Measurements from ENCODE around the gene MRTFB.
"Not testable (repeated sequence)": the region's sequence is repeated elsewhere in the genome, so short reads cannot be mapped to it uniquely, and the experiment has no call there.

MRTFB gene

GRCh38 chr16:14102925-14103720 lies 32.0 kb downstream of the MRTFB start:
- DNase-seq (ENCODE audit: extremely low read depth in 1 of 2, low read depth in 1 of 2): no peak

DNA sequence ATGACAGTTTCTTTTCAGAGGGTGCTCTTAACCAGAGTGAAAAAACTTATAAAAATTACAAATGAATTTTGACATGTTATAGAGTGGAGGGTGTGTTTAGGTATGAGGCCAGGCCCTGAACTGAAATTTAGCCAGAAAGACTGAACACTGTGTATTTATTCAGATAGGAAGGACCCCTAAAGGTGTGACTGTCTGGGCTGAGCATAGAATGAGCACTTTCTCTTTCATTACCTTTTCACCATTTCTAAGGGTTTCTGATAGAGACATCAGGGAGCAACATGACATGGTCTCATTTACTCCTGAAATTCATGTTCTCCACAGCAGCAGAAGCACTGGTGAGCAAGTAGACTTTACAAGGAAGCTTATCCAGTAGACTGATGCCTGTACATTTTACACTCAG lies 32.9 kb downstream of the MRTFB start:
- no peak for DNase-seq (ENCODE audit: extremely low read depth in 1 of 2, low read depth in 1 of 2)

- no peak for DNase-seq (ENCODE audit: extremely low read depth in 1 of 2, low read depth in 1 of 2)
These were observed 34.7 kb downstream of the MRTFB start for GRCh38 chr16:14105760-14106375.

GRCh38 chr16:14106457-14106856 lies 35.3 kb downstream of the MRTFB start:
- no peak for DNase-seq (ENCODE audit: extremely low read depth in 1 of 2, low read depth in 1 of 2)

GRCh38 chr16:14106961-14107360 lies 35.8 kb downstream of the MRTFB start:
- no peak for DNase-seq (ENCODE audit: extremely low read depth in 1 of 2, low read depth in 1 of 2)

DNA sequence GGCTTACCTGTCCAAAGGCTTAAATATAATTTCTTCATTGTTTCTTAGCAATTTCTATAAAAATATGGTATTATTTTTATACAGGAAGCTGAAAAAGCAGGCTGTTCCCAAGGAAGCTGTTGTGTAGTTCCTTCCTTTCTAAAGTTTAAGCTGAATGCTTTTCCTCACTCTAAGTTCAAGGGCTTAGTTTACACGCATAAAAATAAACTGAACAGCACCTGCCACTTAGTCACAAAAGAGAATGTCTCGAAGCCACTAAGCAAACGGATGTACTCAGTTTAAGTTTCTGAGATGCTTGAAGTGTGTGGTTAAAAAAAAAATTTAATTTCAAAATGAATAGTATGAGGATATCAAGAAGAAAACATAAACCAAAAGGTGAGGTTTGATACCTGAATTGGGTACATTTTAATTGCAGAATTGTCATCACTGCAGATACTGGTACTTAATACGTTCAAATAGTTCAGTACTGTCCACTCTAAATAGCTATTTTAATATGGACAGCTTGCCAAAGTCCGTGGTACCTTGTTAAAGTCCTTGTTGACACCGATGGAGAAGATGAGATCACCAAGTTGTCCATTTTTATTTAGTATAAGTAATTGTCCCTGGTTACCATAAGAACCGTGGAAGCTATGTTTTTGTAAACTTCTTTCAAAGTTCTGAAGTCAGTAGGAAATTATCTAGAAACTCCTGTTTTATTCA lies 38.1 kb downstream of the MRTFB start:
- DNase-seq (ENCODE audit: extremely low read depth in 1 of 2, low read depth in 1 of 2): no peak

- no peak for DNase-seq (ENCODE audit: extremely low read depth in 1 of 2, low read depth in 1 of 2)
These were observed 38.9 kb downstream of the MRTFB start for GRCh38 chr16:14109782-14110727.

- no peak for DNase-seq (ENCODE audit: extremely low read depth in 1 of 2, low read depth in 1 of 2)
These were observed 39.7 kb downstream of the MRTFB start for GRCh38 chr16:14110728-14111251.

DNA sequence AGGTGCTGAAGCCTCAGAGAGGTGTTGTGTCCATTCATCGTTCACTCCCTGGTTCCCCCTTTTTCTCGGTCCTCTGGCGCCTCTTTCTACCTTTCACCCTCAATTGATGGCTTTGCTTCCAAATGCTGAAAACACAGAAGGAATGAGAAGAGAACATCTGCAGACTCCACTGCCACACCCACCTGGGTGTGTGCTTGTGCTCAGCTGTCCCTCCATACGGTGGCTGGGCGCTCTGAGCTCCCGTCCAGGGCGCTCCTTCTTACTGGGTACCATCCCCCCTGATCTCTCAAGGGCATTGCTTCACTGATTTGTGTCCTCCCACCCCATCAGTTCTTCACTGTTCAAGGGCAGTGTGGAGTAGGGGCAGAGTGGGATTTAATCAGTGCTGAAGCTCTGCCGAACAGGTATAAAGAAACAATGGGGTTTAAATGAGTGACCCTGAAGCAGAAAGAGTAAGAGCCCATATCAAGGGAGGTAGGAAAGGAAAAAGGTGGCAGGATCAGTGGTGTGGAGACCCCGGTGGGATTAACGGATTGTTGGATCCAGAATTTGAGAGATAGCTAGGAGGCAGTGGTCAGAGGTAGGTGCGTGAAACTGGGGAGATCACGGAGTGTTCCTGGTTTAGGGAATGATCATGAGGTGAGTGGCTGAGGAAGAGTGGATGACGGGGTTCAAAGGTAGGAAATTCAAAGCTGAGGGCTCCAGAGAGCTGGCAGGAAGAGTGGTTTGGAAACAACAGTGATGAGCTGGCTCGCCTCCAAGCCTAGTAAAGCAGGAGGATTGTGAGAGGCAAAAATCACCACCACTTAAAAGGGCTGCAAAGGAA lies 40.8 kb downstream of the MRTFB start:
- no peak for DNase-seq (ENCODE audit: extremely low read depth in 1 of 2, low read depth in 1 of 2)

- DNase-seq (ENCODE audit: extremely low read depth in 1 of 2, low read depth in 1 of 2): no peak
These were observed 41.4 kb downstream of the MRTFB start for GRCh38 chr16:14112539-14112856.

DNA sequence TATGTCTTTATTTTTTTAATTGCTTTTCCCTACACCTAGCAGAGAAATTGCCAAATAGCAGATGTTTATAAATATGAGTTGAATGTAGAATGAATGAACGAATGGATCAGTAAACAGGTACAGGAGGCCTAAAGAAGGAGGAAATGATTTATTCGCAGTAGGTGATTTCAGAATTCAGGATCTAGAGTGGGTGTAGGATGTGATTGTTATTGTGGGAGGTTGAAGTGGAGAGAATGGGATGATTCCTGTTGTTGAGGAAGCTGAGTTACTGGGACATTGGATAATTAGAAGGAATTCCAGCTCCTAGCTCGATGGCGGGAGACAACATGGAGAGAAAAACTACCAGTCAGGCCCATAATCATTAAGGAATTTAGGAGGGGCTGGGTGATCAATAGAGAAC lies 42.2 kb downstream of the MRTFB start:
- no peak for DNase-seq (ENCODE audit: extremely low read depth in 1 of 2, low read depth in 1 of 2)

DNA sequence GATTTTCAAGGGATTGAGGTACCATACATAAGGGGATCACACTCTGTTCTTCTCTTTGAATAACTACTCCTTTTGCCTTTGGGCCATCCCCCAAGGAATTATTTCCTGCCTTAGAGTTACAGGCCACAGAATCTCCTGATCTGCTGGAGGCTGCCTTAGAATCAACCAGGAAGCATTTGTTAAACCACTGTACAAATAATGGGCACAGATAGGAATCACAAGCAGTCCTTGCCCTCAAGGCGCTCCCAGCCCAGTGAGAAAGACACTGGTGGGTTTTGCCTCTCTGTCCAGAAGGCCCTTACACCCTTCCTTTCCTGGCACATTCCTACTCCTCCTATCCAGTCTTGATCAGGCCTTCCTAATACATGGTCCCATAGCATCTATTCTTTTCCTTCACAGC lies 45.9 kb downstream of the MRTFB start:
- no peak for DNase-seq (ENCODE audit: extremely low read depth in 1 of 2, low read depth in 1 of 2)

GRCh38 chr16:14119799-14120198 lies 48.7 kb downstream of the MRTFB start:
- DNase-seq (ENCODE audit: extremely low read depth in 1 of 2, low read depth in 1 of 2): no peak

GRCh38 chr16:14120335-14120734 lies 49.2 kb downstream of the MRTFB start:
- DNase-seq (ENCODE audit: extremely low read depth in 1 of 2, low read depth in 1 of 2): no peak

- DNase-seq (ENCODE audit: extremely low read depth in 1 of 2, low read depth in 1 of 2): no peak
These were observed 50.0 kb downstream of the MRTFB start for GRCh38 chr16:14121142-14121541.

GRCh38 chr16:14121872-14122271 lies 50.8 kb downstream of the MRTFB start:
- no peak for DNase-seq (ENCODE audit: extremely low read depth in 1 of 2, low read depth in 1 of 2)

GRCh38 chr16:14122430-14122829 lies 51.3 kb downstream of the MRTFB start:
- not testable (repeated sequence) for DNase-seq (ENCODE audit: extremely low read depth in 1 of 2, low read depth in 1 of 2)

DNA sequence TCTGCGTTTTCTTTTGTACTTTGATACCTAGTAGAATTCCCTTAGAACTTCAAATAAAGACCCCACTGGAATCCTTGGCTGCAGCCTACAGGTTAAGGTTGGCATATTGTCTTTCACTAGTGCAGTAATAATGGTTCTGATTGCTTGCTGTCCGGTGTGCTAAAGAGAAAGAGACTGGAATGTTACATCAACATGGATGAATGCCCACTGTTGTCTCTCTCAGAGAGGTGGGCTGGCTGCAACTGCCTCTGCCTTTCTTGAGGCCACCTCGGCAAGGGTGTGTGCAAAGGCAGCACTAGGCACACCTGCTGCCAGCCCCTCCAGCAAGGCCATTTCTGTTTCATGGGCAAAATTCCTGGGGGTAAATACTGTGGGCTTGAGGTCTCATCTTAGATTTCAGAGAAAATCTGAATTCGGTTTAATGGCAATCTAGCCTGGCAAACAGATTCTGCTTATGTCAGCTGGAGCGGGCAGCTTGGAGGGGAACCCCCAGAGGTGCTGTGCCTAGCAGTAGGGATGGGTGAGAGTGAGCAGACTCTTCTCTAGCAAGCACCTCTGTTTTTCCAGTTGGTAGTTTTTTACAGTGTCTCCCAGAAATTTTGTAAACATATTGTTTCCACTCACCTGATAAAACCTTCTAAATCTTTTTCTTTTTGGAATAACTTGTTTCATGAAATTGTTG lies 54.0 kb downstream of the MRTFB start:
- no peak for DNase-seq (ENCODE audit: extremely low read depth in 1 of 2, low read depth in 1 of 2)

DNA sequence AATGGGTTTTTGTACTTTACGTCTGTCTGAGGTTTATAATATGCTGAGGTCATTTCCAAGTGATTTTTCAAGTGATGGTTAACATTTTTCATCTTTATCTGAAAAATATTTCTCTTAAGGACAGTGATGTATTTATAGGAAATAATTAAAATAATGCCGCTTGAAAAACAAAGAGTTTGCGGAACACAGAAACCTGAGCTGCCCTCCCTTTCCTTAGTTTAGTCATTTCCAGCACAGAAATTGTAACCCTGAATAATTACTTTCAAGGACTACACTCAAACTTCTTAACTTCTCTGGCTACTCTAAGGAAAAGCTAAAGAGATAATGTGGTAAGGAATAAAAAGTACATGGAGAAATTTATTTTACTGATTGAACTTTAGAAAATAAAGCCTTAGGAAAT lies 54.6 kb downstream of the MRTFB start:
- no peak for DNase-seq (ENCODE audit: extremely low read depth in 1 of 2, low read depth in 1 of 2)

Data from activated CD8-positive, alpha-beta memory T cell treated with anti-CD3 and anti-CD28 coated beads for 1 hour (primary cell).